GM19351 (cell line): ENCODE measurements around the gene NIT2.
"Not testable (repeated sequence)": the region's sequence is repeated elsewhere in the genome, so short reads cannot be mapped to it uniquely, and the experiment has no call there.

Experiments used
- ATAC-seq: cut with Tn5 transposase; IDR thresholded peaks from one replicate; pipeline ENCODE4 v1.9.1; 2021; ENCODE audit warnings: mild to moderate bottlenecking, moderate library complexity; ENCODE audit not compliant: unreplicated experiment

The NIT2 gene

DNA sequence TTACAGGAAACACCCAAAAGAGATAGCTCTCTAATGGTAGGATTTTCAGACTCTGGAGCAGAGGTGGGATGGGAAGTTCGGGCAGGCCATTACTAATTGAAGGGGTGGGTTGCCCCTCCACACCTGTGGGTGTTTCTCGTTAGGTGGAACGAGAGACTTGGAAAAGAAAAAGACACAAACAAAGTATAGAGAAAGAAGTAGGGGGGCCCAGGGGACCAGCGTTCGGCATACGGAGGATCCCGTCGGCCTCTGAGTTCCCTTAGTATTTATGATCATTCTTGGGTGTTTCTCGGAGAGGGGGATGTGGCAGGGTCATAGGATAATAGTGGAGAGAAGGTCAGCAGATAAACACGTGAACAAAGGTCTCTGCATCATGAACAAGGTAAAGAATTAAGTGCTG, 1.7 kb downstream of the NIT2 start:
- ATAC-seq, result not testable (repeated sequence)

- ATAC-seq, result no peak
These were observed 4.4 kb downstream of the NIT2 start for GRCh38 chr3:100338911-100339310.

GRCh38 chr3:100339786-100340185, 5.2 kb downstream of the NIT2 start:
- no peak for ATAC-seq

DNA sequence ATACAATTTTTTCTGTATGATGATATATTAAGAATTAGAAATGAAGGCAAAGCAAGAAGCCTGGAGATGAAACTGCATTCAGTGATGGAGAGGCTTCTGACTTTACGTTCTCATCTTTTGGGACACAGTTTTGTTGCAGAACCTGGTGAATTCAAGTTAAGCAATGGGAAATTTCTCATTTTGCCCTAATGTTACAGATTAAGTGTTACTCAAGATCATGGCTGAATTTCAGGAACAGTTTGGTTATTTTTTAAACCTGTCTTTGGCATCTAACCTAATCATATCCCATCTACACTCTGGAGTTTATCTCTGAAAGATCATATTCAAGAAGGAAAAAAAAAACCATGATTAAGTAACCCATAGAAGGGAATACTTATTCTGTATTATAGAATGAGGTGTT, 6.0 kb downstream of the NIT2 start:
- no peak for ATAC-seq

- no peak for ATAC-seq
These were observed 14.2 kb downstream of the NIT2 start for GRCh38 chr3:100348727-100349126.

DNA sequence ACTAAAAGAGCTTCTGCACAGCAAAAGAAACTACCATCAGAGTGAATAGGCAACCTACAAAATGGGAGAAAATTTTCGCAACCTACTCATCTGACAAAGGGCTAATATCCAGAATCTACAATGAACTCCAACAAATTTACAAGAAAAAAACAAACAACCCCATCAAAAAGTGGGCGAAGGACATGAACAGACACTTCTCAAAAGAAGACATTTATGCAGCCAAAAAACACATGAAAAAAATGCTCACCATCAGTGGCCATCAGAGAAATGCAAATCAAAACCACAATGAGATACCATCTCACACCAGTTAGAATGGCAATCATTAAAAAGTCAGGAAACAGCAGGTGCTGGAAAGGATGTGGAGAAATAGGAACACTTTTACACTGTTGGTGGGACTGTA, 17.2 kb downstream of the NIT2 start:
- ATAC-seq, result not testable (repeated sequence)

- ATAC-seq, result no peak
These were observed 18.0 kb downstream of the NIT2 start for GRCh38 chr3:100352296-100353231.

DNA sequence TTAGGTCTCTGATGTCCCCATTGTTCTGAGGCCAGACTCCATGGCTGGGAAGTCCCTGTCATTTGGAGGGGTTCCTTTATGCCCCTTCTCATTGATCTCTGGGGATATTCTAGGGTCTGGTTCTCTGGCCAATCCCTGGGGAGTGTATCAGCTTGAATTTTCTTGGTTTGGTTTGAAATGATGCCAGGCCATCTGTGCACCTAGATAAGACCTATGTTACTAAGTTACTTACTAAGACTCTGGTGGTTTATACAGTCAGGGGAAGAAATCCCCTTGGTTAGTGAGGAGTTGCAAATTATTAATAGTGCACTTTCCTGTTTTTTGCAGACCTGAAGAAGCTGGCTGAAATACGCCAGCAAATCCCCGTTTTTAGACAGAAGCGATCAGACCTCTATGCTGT, 20.3 kb downstream of the NIT2 start:
- ATAC-seq, result no peak

DNA sequence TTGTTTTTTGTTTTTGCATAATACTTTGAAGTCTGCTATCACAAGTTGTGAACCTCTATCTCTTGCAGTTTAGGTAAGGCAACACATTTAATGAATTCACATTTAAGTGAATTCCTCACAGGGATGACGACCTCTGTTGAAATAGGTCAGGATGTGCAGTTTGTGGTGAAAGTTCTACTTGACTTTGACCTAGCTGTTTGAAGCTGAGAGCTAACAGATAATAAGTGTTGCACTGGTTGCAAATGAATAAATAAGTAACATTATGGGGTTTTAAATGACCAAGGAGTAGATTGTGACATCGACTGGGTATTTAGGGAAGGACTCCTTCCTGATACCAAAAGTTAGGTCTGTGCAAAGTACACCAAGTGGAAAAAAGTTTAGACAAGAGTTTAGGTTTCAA, 23.9 kb downstream of the NIT2 start:
- ATAC-seq, result no peak

DNA sequence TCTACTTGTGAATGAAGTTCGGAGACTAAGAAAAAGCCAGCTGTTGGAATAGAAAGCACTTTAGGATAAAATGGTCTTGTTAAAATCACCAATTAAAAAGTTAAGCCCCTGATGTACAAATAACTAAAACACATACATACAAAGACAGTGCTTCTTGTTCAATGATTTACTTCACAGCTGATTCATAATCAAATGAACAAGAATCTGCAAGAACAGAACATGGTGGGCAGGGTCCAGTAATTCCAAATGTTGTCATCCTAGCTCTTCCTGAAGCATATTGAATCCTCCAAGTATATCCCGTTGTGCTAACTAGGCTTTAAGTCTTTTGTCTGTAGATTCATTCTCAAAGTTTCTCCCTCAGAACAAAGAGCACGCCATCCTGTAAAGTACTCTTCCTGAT, 24.5 kb downstream of the NIT2 start:
- ATAC-seq, result no peak

- ATAC-seq, result no peak
These were observed 26.4 kb downstream of the NIT2 start for GRCh38 chr3:100360757-100361496.

DNA sequence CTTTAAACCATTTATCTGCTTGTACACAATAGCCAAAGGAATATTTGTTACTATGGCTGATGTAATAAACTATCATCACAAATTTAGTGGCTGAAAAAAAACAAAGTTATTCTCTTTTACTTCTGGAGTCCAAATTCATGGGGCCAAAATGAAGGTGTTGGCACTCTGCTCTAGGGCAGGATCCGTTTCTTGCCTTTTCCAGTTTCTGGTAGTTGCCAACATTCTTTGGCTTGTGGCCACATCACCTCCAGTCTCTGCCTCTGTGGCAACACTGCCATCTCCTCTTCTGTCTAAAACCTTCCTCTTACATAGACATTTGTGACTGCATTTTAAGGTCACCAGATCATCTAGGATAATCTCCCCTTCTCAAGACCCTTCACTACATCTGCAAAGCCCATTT, 27.3 kb downstream of the NIT2 start:
- ATAC-seq, result no peak

DNA sequence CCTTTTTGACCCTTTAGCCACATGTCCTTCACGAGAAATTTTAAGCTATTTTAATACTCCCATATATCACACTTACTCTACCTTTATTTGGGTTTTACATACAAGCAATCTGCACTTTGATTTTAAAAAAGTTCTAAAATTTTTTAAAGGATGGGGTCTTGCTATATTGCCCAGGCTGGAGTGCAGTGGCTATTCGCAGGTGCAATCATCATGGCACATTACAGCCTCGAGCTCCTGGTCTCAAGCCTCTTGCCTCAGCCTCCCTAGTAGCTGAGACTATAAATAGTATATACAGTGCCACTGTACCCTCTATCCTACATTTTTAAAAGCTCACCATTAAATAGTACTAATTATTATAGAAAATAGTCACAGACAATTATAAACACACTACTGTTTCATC, 29.9 kb downstream of the NIT2 start:
- no peak for ATAC-seq

- no peak for ATAC-seq
These were observed 31.9 kb downstream of the NIT2 start for GRCh38 chr3:100366424-100366823.

- ATAC-seq, result no peak
These were observed 33.9 kb downstream of the NIT2 start for GRCh38 chr3:100368441-100368840.

DNA sequence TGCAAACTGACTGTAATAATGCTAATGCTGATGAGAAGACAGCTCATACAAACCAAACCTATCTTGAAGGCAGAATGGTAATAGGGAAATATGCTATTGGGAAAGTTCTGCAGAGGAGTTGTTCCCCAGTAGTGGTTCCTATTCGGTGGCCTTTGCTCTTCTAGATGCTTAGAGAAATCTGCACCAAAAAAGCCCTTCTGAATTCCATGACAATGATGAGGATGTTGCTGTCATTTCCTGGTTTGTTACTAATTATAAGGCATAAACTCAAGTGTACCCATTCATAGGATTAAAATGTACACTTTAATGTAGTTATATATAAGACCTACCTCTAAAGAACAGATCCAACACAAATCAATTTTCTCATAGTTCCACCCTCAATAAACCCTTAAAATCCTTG, 36.2 kb downstream of the NIT2 start:
- ATAC-seq, result no peak

- ATAC-seq, result no peak
These were observed 40.0 kb downstream of the NIT2 start for GRCh38 chr3:100374521-100374920.

- no peak for ATAC-seq
These were observed 41.7 kb downstream of the NIT2 start for GRCh38 chr3:100376301-100376700.

GRCh38 chr3:100384733-100385525, 50.4 kb downstream of the NIT2 start:
- ATAC-seq, result no peak

DNA sequence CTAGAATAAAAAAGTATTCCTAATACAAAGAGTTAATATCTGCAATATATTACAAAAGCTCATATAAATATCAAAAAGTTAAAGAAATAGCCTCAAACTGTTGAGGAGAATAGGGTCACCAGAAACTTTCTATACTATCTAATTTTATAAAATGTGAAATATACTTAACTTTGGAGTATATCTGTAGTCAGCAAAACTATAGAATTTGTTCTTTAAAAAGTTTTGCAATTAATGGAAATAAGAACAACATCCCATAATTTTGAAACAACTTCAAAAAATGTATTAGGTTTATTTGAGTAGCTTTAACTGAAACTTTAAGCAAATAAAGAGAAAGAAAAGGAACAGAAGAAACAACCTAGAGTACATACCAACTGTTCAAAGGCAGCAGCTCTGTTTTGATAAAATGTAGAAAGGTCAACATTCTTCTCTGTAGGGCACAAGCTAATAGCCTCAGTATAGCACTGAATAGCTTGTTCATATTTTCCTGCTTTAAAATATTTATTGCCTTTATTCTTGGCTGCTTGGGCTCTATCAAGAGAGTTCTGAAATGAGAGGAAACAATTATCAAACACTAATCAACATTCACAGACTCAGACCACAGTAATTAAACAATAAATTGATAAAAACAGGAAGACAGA, 52.0 kb downstream of the NIT2 start:
- no peak for ATAC-seq

DNA sequence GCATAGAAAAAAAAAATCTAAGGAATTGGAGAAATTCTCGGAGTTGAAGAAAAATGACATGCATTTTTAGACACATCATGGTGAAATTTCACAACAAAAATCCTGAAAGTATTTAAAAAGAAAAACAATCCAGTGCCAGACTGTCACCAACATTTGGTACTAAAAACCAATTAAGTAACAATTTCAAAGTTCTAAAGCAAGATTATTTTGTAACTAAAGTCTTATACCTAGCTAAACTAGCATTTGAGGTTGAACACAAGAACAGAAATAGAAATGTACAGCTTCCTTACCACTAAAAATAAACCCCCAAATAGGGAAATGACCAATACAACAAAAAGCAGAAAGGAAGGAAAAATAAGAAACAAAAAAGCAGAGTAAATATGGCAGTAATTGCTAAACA, 54.5 kb downstream of the NIT2 start:
- no peak for ATAC-seq
